ENCODE results near the gene RAD18. TPM values are rescaled to one million over a fixed set of nuclear protein-coding genes. Genes with fewer than 3 reads are reported as not detected.

Gene RAD18
- total RNA-seq, 4 donors from 2014 or later, result 5.3 to 17.6 (median 11.6) TPM

- intact Hi-C loops (cut with DNase I; ENCODE audit: low total_unique reads), result no loop called here
- H3K9me3 ChIP-seq, result no peaks in the 10 kb centered on the region
- no peak for TF ChIP-seq CTCF (IDR thresholded peaks at IDR 0.05)
- no peak for TF ChIP-seq POLR2A (IDR thresholded peaks at IDR 0.05)
- H3K36me3 ChIP-seq, result no peaks in the 10 kb centered on the region
- no peak overlapping the region for H3K4me3 ChIP-seq
- no peaks in the 10 kb centered on the region for H3K4me1 ChIP-seq
- H3K27ac ChIP-seq, result no peak overlapping the region
- H3K27me3 ChIP-seq, result no peaks in the 10 kb centered on the region
- DNase-seq, result no peak
Measured at GRCh38 chr3:8869613-8870012, 93.7 kb downstream of the RAD18 start.

- DNase-seq, result no peak
- Histone ChIP-seq H3K9me3 (no peaks in the 10 kb centered on the region), H3K36me3 (no peaks in the 10 kb centered on the region), H3K27ac (no peak overlapping the region), H3K4me1 (no peaks in the 10 kb centered on the region), H3K27me3 (no peaks in the 10 kb centered on the region), H3K4me3 (no peak overlapping the region)
- intact Hi-C loops (cut with DNase I; ENCODE audit: low total_unique reads), result no loop called here
- TF ChIP-seq CTCF (IDR thresholded peaks at IDR 0.05) (no peak), POLR2A (IDR thresholded peaks at IDR 0.05) (no peak)
Measured at GRCh38 chr3:8868996-8869395, 94.3 kb downstream of the RAD18 start.

GRCh38 chr3:8867646-8868045, 95.6 kb downstream of the RAD18 start:
- Histone ChIP-seq H3K9me3 (no peaks in the 10 kb centered on the region), H3K27ac (no peak overlapping the region), H3K27me3 (no peaks in the 10 kb centered on the region), H3K4me1 (no peaks in the 10 kb centered on the region), H3K36me3 (no peaks in the 10 kb centered on the region), H3K4me3 (no peak overlapping the region)
- no peak for DNase-seq
- TF ChIP-seq POLR2A (IDR thresholded peaks at IDR 0.05), result no peak
- no peak for TF ChIP-seq CTCF (IDR thresholded peaks at IDR 0.05)
- intact Hi-C loops (cut with DNase I; ENCODE audit: low total_unique reads), result no loop called here

- no peaks in the 10 kb centered on the region for H3K9me3 ChIP-seq
- H3K36me3 ChIP-seq, result no peaks in the 10 kb centered on the region
- H3K4me3 ChIP-seq, result no peak overlapping the region
- no peaks in the 10 kb centered on the region for H3K4me1 ChIP-seq
- no peak overlapping the region for H3K27ac ChIP-seq
- TF ChIP-seq CTCF (IDR thresholded peaks at IDR 0.05), result no peak
- no peak for TF ChIP-seq POLR2A (IDR thresholded peaks at IDR 0.05)
- H3K27me3 ChIP-seq, result no peaks in the 10 kb centered on the region
- no peak for DNase-seq
- intact Hi-C loops (cut with DNase I; ENCODE audit: low total_unique reads), result no loop called here
Measured at GRCh38 chr3:8865697-8866096, 97.6 kb downstream of the RAD18 start.

- no peak overlapping the region for H3K4me3 ChIP-seq
- no peaks in the 10 kb centered on the region for H3K9me3 ChIP-seq
- no peaks in the 10 kb centered on the region for H3K27me3 ChIP-seq
- intact Hi-C loops (cut with DNase I; ENCODE audit: low total_unique reads), result no loop called here
- TF ChIP-seq POLR2A (IDR thresholded peaks at IDR 0.05) (no peak), CTCF (IDR thresholded peaks at IDR 0.05) (no peak)
- no peak overlapping the region for H3K27ac ChIP-seq
- DNase-seq, result no peak
- H3K4me1 ChIP-seq, result no peaks in the 10 kb centered on the region
- no peaks in the 10 kb centered on the region for H3K36me3 ChIP-seq
Measured at GRCh38 chr3:8864402-8865350, 98.6 kb downstream of the RAD18 start.
